Astrocyte (in vitro differentiated cells and primary cell): ENCODE measurements around the gene BNIPL.

ENCODE experiments used
- EZH2 ChIP-seq: IDR thresholded peaks from 2 replicates; pipeline ENCODE4 v1.6.1; 2012; ENCODE audit warnings: mild to moderate bottlenecking, low read length, inconsistent platforms; ENCODE audit not compliant: insufficient read depth
- TF ChIP-seq, protein P1 (sequence below): IDR thresholded peaks from 2 replicates; pipeline ENCODE4 v1.5.1; 2011; ENCODE audit warnings: low read depth, mild to moderate bottlenecking, inconsistent platforms, low read length, moderate library complexity; ENCODE audit not compliant: insufficient read depth

DNA sequence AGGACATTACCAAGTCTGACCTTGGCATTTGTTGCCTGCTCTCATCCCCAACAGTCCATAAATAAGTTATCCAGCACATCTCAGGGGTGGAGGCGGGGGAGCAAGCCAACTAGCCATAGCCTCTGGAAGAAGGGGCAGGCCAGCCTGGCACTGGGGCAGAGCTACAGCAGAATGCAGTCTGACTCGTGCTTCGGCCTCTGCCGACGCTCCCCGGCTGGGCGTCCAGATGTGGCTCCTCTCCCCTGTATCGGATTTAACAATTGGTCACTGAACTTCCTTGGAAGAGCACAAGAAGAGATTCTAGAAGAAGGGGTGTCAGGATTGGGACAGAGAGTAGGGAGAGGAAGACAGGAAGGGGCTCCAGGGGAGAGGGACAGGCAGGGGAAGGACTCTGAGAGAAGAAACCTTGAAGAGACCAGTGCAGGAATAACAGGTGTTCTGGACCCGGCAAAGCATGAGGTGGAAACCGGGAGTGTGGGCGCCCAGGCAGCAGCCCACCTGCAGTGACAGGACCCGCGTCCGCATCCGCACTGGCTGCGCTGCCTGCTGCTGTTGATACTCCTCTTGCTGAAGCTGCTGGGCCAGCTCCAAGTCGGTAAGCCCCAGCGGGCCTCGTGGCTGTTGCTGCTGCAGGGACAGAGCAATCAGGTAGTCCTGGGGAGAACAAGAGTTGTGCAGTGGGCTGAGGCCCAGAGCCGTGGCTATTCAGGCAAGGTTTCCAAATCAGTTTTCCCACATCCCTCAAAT is 39.1 kb upstream of the BNIPL start:
- TF ChIP-seq, protein P1, sequence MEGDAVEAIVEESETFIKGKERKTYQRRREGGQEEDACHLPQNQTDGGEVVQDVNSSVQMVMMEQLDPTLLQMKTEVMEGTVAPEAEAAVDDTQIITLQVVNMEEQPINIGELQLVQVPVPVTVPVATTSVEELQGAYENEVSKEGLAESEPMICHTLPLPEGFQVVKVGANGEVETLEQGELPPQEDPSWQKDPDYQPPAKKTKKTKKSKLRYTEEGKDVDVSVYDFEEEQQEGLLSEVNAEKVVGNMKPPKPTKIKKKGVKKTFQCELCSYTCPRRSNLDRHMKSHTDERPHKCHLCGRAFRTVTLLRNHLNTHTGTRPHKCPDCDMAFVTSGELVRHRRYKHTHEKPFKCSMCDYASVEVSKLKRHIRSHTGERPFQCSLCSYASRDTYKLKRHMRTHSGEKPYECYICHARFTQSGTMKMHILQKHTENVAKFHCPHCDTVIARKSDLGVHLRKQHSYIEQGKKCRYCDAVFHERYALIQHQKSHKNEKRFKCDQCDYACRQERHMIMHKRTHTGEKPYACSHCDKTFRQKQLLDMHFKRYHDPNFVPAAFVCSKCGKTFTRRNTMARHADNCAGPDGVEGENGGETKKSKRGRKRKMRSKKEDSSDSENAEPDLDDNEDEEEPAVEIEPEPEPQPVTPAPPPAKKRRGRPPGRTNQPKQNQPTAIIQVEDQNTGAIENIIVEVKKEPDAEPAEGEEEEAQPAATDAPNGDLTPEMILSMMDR = no peak
- no peak for TF ChIP-seq EZH2
